ENCODE data around the gene KATNAL1.

GRCh38 chr13:30303269-30303668 lies 4.1 kb downstream of the KATNAL1 start:
- no peak for TF ChIP-seq MAX (IDR thresholded peaks at IDR 0.05; ENCODE audit: low read depth, low read length)
- no peak for TF ChIP-seq CTCF (IDR thresholded peaks at IDR 0.05; ENCODE audit: low read depth, low read length)
- TF ChIP-seq POLR2A (IDR thresholded peaks at IDR 0.05; ENCODE audit: extremely low read depth, insufficient read length) = no peak
